ENCODE data around the gene DUSP22.

DNA sequence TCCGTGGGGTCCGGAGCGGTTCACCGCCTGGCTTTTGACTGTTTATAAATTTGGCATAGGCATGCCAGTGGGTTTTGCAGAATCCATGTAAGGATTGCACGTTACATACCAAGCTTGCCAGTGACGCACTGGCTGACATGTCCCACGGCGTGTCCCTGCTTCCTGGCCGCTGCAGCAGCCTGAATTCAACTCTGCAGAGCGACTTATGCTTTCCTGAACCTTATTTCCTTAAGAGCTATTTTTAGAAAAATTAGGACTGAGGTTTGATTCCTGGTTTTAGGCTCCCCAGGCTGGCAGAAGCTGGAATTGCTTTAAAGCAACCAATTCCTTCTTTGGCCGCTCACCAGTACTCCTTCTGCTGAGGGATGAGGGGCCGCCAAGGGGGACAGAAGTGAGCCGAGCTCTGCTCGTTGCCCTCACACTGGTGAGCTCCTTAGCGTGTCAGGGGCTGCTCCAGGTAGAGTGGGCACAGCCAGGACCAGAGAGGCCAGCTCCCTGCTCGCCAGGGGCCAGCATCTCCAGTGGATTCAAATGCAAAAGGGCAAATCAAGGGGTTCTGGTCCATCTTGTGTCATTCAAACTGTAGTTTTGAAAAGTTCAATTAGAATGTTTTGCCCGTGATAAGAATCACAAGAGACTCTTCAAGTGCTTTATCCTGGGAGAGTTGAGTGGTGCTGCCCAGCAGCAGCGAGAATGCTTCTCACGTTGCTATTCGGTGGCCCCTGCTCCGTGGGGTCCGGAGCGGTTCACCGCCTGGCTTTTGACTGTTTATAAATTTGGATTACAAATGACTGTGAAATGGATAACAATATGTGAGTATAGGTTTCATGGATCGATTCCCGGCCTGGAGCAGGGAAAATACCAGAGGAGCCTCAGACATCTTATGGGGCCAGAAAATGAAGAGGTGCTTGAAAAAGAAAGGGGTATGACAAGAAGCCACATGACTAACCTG, 81.8 kb downstream of the DUSP22 start:
- no peak for TF ChIP-seq EZH2 (IDR thresholded peaks at IDR 0.05)
- TF ChIP-seq, protein P1, sequence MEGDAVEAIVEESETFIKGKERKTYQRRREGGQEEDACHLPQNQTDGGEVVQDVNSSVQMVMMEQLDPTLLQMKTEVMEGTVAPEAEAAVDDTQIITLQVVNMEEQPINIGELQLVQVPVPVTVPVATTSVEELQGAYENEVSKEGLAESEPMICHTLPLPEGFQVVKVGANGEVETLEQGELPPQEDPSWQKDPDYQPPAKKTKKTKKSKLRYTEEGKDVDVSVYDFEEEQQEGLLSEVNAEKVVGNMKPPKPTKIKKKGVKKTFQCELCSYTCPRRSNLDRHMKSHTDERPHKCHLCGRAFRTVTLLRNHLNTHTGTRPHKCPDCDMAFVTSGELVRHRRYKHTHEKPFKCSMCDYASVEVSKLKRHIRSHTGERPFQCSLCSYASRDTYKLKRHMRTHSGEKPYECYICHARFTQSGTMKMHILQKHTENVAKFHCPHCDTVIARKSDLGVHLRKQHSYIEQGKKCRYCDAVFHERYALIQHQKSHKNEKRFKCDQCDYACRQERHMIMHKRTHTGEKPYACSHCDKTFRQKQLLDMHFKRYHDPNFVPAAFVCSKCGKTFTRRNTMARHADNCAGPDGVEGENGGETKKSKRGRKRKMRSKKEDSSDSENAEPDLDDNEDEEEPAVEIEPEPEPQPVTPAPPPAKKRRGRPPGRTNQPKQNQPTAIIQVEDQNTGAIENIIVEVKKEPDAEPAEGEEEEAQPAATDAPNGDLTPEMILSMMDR (IDR thresholded peaks at IDR 0.05) = no peak
- TF ChIP-seq EZH2phosphoT487 (IDR thresholded peaks at IDR 0.05) = no peak
